ENCODE results near the gene DDX17.
"Not testable (repeated sequence)": the region's sequence is repeated elsewhere in the genome, so short reads cannot be mapped to it uniquely, and the experiment has no call there.

The DDX17 gene

DNA sequence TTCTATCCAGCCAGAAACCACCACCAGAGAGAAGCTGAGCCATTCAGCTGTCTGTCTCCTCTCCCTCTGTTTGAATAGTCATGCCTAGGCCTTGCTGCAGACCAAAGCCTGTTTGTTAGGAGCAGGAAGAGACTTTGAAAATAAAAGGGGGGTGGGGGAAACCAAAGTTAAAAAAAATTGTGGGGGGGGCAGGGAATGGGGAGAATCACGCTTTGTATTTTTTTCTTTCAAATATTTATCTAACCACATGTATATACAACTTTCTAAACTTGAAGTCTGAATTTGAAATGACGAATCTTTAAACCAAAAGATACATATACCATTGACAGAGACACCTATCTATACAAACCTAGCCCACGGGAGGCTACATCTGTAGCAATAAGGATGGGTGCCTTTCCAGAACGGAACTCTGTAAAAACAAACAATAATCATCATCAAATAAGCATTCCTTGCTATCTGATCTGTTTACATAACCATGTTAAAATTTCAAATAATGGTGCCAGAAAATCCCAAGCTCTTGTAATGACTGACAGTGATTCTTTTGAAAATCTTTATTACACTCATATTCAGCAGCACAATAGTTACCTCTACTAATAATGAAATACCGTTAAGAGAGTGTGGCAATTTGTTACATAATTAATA lies 14.3 kb downstream of the DDX17 start:
- DNase-seq (ENCODE audit: low read depth in 3 of 3) = no peak

GRCh38 chr22:38490915-38491314 lies 15.2 kb downstream of the DDX17 start:
- DNase-seq (ENCODE audit: low read depth in 3 of 3) = no peak

DNA sequence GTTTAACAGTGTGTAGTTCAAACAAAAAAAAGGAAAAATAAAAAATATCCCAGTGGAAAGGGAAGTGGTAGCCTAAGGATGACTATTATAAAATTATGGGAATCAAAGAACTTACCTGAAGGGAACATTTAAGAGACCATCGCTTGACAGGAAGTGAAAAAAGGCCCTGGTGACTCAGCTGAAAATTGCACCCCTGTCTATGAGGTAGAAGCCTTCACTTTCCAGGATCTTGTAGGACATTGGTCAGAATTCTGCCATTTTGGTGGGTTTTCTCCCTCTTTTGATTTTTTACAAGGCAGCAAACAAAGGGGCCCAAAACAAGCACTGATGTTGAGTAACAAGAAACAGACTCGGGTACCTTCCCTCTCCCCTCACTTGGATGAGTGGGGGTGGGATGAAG lies 15.6 kb downstream of the DDX17 start:
- DNase-seq (ENCODE audit: low read depth in 3 of 3) = no peak

DNA sequence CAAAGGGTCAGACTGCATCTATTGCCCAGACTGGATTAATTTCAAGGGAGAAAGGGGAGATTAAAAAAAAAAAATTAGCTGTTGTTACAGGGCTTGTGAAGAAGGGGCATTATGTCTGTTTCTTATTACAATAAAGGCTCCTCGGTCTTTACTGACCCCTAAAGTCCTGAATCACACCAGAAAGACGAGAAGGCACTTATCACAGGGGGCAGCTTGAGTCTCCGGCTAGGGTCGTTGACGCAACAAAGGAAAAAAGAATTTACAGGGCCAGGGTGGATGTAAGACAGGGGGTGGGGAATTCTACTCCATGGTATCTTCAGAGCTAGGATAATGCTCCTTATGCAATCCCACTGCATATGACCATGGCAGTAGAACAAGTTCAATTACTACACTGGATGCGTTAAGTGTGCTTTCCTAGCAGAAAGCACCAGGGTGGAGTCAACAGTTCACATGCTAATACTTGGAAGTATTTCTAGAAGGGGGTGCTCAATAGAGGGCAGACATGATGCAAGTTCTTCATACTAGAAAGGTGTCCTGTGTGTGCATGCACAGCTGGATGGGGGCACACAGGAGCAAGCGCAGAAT lies 16.5 kb downstream of the DDX17 start:
- no peak for DNase-seq (ENCODE audit: low read depth in 3 of 3)

GRCh38 chr22:38489142-38489541 lies 17.0 kb downstream of the DDX17 start:
- no peak for DNase-seq (ENCODE audit: low read depth in 3 of 3)

- no peak for DNase-seq (ENCODE audit: low read depth in 3 of 3)
Measured at GRCh38 chr22:38487946-38488345, 18.2 kb downstream of the DDX17 start.

DNA sequence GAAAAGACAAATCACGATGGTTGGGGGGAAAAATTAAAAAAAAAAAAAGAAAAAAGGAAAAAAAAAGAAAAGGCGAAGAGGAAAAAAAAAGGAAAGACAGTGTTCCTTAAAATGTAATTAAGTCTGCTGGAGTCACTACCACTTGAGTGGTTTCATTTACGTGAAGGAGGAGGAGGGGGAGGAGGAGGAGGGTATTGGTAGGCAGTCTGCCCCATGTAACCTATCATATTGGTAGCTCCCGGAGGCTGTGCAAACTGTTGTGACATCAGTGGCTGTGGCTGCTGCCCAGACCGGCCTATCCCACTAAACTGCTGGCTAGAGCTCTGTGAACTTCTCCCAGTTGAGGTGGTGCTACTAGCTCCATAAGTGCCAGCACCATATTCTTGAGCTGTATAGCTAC lies 20.3 kb downstream of the DDX17 start:
- DNase-seq (ENCODE audit: low read depth in 3 of 3) = no peak

GRCh38 chr22:38484244-38484643 lies 21.9 kb downstream of the DDX17 start:
- DNase-seq (ENCODE audit: low read depth in 3 of 3) = no peak

DNA sequence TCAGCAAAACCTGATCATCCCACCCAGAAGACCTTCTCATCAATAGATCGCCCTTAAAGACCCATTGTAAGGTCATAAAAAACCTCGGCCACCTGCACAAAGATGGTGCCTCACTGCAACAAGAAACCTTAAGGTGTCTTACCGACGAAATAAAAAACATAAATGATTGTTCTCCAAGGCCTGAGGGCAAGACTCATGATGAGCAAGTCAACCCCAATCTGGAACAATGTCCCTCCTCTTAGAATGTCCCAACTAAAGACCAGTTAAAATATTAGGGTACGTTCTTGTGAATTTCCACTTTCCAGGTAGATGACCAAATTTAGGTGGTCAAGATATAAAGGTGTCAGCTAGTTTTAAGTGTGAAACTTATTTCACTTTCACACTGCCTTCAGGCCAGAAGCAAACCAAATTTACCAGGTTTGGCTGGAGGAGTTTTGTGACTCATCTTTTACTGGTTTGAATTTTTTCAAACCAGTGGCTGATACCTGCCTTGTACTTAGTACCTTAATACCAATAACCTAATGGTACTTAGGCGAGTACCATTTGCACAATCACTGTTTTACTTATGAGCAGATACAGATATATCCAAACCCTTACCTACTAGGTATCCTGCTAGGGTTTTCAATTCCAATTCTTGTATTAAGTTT lies 23.3 kb downstream of the DDX17 start:
- no peak for DNase-seq (ENCODE audit: low read depth in 3 of 3)

DNA sequence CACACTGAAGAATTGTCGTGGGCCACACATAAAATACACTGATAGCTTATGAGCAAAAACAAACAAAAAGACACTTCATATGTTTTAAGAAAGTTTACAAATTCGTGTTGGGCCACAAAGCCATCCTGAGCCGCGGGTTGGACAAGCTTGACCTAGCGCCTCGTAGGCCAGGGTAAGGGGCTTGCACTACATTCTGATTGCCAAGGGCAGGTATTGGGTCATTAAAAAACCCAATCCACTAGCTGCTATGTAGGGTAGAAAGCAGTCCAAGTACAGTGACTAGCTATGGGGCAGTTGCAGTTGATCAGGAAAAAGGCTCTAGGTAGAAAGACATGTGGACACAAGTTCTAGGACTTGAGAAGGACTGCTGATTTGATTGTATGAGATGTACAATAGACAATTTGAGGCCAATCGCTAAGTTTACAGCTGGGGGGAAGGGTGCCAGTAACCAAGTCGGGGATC lies 24.2 kb downstream of the DDX17 start:
- DNase-seq (ENCODE audit: low read depth in 3 of 3) = no peak

GRCh38 chr22:38481162-38481870 lies 24.8 kb downstream of the DDX17 start:
- DNase-seq (ENCODE audit: low read depth in 3 of 3) = no peak

GRCh38 chr22:38479096-38479837 lies 26.8 kb downstream of the DDX17 start:
- no peak for DNase-seq (ENCODE audit: low read depth in 3 of 3)

DNA sequence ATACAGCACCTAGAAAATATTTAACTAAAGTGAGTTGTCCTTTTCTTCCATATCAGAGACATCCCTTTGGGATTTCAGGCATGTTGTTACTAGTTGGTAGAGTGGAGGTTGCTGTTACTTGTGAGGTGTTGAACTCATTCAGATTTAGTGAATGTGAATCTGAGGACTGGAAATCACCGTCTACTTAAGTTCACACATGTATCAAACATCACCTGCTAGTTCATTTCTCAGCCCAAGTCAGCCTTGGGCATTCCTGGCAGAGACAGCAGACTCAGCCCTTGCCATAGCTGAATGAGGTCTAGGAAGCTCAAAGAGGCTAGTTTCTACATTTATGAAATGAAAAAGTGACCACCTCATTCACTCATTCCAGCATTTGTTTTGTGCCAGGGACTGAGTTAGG lies 28.5 kb downstream of the DDX17 start:
- no peak for DNase-seq (ENCODE audit: low read depth in 3 of 3)

GRCh38 chr22:38474003-38474607 lies 32.0 kb downstream of the DDX17 start:
- no peak for DNase-seq (ENCODE audit: low read depth in 3 of 3)

GRCh38 chr22:38471237-38471636 lies 34.9 kb downstream of the DDX17 start:
- no peak for DNase-seq (ENCODE audit: low read depth in 3 of 3)

DNA sequence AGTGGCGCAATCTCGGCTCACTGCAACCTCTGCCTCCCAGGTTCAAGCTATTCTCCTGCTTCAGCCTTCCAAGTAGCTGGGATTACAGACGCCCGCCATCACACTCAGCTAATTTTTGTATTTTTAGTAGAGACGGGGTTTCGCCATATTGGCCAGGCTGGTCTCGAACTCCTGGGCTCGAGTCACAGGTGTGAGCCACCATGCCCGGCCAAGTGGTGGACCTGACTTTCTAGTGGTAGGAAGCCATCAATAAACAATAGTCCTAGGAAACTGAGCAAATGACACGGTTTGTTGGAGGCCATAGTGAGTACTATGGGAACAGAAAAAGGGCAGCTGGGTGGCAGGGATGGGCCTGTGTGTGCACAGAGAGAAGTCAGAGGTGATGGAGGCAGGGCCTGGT lies 35.9 kb downstream of the DDX17 start:
- DNase-seq (ENCODE audit: low read depth in 3 of 3) = not testable (repeated sequence)

GRCh38 chr22:38469306-38469781 lies 36.8 kb downstream of the DDX17 start:
- DNase-seq (ENCODE audit: low read depth in 3 of 3) = no peak

GRCh38 chr22:38468443-38469305 lies 37.4 kb downstream of the DDX17 start:
- DNase-seq (ENCODE audit: low read depth in 3 of 3) = no peak

- DNase-seq (ENCODE audit: low read depth in 3 of 3) = peak in 2 of 3 experiments; percentile 22 to 68
Measured at GRCh38 chr22:38467904-38468442, 38.1 kb downstream of the DDX17 start, which contains the start of gene KDELR3. TSS of gene KDELR3 (plus strand) at chr22:38468096. CDS start at chr22:38468234, 138 bp downstream.

- DNase-seq (ENCODE audit: low read depth in 3 of 3) = no peak
Measured at GRCh38 chr22:38467438-38467903, 38.6 kb downstream of the DDX17 start.
